Ascending aorta (tissue), 2 donors: Measurements from ENCODE around the gene HSF5. TPM values are rescaled to one million over a fixed set of nuclear protein-coding genes. Genes with fewer than 3 reads are reported as not detected.

Source experiments
- DNase-seq, 2 donors: peaks; one replicate each; pipeline ENCODE4 v3.0.0-alpha.2; 2019; ENCODE audit warnings: low spot score in 2 of 2
- H3K27ac ChIP-seq, 2 donors: fragments of 200-600 bp; sonication (generic); one replicate each; pipeline ENCODE4 v1.5.1; 2016 to 2017; ENCODE audit warnings: mild to moderate bottlenecking in 1 of 2
- H3K27me3 ChIP-seq: fragments of 200-600 bp; sonication (generic); one replicate; pipeline ENCODE4 v1.5.1; 2017
- H3K36me3 ChIP-seq, 2 donors: fragments of 200-600 bp; sonication (generic); one replicate each; pipeline ENCODE4 v1.5.1; 2016
- H3K4me1 ChIP-seq, 2 donors: fragments of 200-600 bp; sonication (generic); one replicate each; pipeline ENCODE4 v1.5.1; 2016 to 2017; ENCODE audit warnings: mild to moderate bottlenecking in 1 of 2
- H3K4me3 ChIP-seq, 2 donors: fragments of 200-600 bp; sonication (generic); one replicate each; pipeline ENCODE4 v1.5.1; 2016 to 2017; ENCODE audit warnings: mild to moderate bottlenecking in 1 of 2
- H3K9me3 ChIP-seq, 2 donors: fragments of 200-600 bp; sonication (generic); one replicate each; pipeline ENCODE4 v1.5.1; 2016
- CTCF ChIP-seq, 3 experiments: fragments of 200-600 bp in 2 of 3; fragments of 450-650 bp in 1 of 3; sonication (generic) in 2 of 3; IDR thresholded peaks; one replicate each; pipeline ENCODE4 v1.5.1; 2016 to 2019; ENCODE audit warnings: antibody characterized with exemption in 3 of 3, mild to moderate bottlenecking in 1 of 3, moderate library complexity in 1 of 3
- intact Hi-C: fragments of 100-400 bp; cut with DNase I; formaldehyde crosslinking; loops from one replicate; pipeline ENCODE4 v1.15.1; 2023
- total RNA-seq: library from RNA; depleted of rRNA; stranded (reverse); fragments of >200 nt; gene quantifications from one replicate; pipeline ENCODE4 v1.1.0, GENCODE V29; 2016

The HSF5 gene, protein sequence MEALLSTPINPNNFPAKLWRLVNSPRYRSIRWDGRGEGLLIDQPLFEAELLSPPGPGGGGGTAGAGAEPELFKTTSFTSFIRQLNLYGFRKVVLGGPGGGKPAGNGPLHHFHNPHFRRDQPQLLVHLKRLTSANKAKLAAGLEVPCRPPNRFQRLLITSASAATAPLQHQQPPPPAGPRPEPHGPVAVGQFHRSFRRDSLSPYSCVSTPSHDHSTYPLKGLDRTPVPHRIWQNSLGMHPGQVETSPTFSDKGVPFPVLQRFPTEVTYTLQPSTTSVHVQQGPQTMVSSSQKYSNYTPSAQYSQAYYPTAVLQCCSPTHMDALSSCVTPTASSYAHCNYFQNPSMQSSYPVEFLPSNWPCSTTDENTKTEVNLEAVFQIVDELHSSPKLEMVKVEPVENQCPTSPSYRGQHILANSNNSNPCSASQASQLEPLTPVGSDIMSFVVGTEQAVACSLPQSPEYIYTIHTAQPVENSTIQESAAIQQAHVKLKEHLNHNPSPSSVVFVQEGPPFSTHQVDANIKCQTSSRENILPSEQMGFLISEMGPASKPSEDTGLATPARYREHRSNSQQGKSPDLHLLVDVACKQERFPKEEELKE
- total RNA-seq, result not detected

DNA sequence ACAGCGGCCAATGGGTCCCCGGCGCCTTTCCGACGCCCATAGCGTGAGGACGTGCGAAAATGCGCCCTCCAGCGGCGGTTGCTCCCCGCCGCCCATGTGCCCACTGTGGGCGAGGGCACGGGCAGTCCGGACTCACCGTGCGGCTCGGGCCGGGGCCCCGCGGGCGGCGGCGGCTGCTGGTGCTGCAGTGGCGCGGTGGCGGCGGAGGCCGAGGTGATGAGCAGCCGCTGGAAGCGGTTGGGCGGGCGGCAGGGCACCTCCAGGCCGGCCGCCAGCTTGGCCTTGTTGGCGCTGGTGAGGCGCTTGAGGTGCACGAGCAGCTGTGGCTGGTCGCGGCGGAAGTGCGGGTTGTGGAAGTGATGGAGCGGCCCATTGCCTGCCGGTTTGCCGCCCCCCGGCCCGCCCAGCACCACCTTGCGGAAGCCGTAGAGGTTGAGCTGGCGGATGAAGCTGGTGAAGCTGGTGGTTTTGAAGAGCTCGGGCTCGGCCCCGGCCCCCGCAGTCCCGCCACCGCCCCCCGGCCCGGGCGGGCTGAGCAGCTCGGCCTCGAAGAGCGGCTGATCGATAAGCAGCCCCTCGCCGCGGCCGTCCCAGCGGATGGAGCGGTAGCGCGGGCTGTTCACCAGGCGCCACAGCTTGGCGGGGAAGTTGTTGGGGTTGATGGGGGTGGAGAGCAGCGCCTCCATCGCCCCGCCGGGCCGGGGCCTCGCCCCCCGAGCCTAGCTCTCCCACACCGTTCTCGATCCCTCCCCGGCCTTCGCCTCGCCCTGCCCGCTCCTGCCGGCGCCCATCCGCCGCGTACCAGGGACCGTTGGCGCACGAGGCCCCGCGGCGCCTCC, at the start of gene HSF5:
HSF5 (minus strand) TSS at position 820 of the 839 bp plus-strand sequence; CDS start at position 686, 134 bp downstream.
- no peak within 1 kb of the TSS for H3K27ac ChIP-seq
- H3K4me3 ChIP-seq, result peak within 1 kb of the TSS; percentile 16 to 24
- peaks cover 28 to 45% of the 10 kb centered on the region in 2 donors for H3K36me3 ChIP-seq
- H3K4me1 ChIP-seq, result no peaks in the 10 kb centered on the region
- intact Hi-C loops, result no loop called here
- TF ChIP-seq CTCF (IDR thresholded peaks at IDR 0.05), result no peak
- no peaks in the 10 kb centered on the region for H3K27me3 ChIP-seq
- no peaks in the 10 kb centered on the region for H3K9me3 ChIP-seq
- no peak for DNase-seq

- Histone ChIP-seq H3K27me3 (no peaks in the 10 kb centered on the region), H3K4me3 (no peak overlapping the region), H3K27ac (no peak overlapping the region), H3K4me1 (peaks cover 0 to 6% of the 10 kb centered on the region in 2 donors), H3K9me3 (no peaks in the 10 kb centered on the region), H3K36me3 (no peaks in the 10 kb centered on the region)
- no peak for DNase-seq
- no peak for TF ChIP-seq CTCF (IDR thresholded peaks at IDR 0.05)
- intact Hi-C loops, result no loop called here
Measured at GRCh38 chr17:58537266-58537665, 49.1 kb upstream of the HSF5 start.

DNA sequence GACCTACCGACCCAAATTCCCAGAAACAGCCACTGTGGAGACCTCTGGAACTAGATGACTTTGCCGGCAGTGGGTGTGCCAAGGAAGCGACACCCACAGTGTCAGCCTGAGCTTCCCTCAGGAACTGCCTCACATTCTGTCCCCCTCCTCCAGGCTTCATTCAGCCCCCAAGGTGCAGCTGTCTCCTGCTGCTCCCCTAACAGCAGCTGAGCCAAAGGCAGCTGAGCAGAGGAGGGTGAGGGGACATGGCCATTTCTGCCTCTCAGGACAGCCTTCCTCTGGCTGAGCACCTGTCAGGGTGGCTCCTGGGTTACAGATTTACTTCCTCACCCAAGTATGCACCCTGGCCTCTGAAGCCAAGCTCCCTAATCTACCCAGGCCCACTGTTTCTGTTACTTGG, 48.3 kb upstream of the HSF5 start:
- H3K4me1 ChIP-seq, result peaks cover 0 to 7% of the 10 kb centered on the region in 2 donors
- TF ChIP-seq CTCF (IDR thresholded peaks at IDR 0.05), result no peak
- no peaks in the 10 kb centered on the region for H3K36me3 ChIP-seq
- H3K27ac ChIP-seq, result no peak overlapping the region
- H3K9me3 ChIP-seq, result no peaks in the 10 kb centered on the region
- DNase-seq, result no peak
- H3K27me3 ChIP-seq, result no peaks in the 10 kb centered on the region
- intact Hi-C loops, result no loop called here
- no peak overlapping the region for H3K4me3 ChIP-seq

- Histone ChIP-seq H3K9me3 (no peaks in the 10 kb centered on the region), H3K4me3 (no peak overlapping the region), H3K4me1 (peaks cover 4 to 11% of the 10 kb centered on the region in 2 donors), H3K36me3 (no peaks in the 10 kb centered on the region), H3K27me3 (no peaks in the 10 kb centered on the region), H3K27ac (no peak overlapping the region)
- intact Hi-C loops, result no loop called here
- TF ChIP-seq CTCF (IDR thresholded peaks at IDR 0.05), result no peak
- no peak for DNase-seq
Measured at GRCh38 chr17:58535431-58535830, 47.2 kb upstream of the HSF5 start.

- TF ChIP-seq CTCF (IDR thresholded peaks at IDR 0.05), result no peak
- intact Hi-C loops, result loop anchor here (5.0 kb wide), 1 partner anchor 97 kb away; no protein-coding TSS in a partner anchor
- no peak for DNase-seq
- Histone ChIP-seq H3K4me1 (peaks cover 4 to 11% of the 10 kb centered on the region in 2 donors), H3K4me3 (no peak overlapping the region), H3K36me3 (no peaks in the 10 kb centered on the region), H3K9me3 (no peaks in the 10 kb centered on the region), H3K27me3 (no peaks in the 10 kb centered on the region), H3K27ac (no peak overlapping the region)
Measured at GRCh38 chr17:58534901-58535421, 46.8 kb upstream of the HSF5 start.
